Activated T-cell treated with anti-CD3 and anti-CD28 coated beads for 24 hours (primary cell): Measurements from ENCODE around the gene TBC1D8.

Experiments
- DNase-seq: peaks from one replicate; pipeline ENCODE4 v3.0.0-alpha.2; 2020; ENCODE audit warnings: low read depth

TBC1D8 gene

DNA sequence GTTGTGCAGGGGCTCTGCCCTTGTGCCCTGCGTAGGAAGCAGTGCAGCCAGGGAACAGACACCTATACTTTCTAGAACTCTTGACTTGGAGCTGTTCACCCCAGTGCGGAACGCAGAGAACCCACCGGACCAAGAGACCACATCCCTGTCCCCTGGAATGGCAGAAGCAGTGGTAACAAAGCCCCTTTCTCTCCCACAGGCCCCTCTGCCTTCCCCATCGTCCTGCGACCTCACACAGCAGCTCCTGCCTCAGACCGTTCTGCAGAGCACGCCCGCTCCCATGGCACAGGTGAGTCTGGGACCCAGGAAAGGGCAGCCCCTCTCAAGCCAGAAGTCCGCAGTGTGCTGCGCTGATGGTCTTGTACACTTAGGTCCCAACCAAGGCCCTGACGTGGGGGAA, 173.7 kb downstream of the TBC1D8 start:
- no peak for DNase-seq

GRCh38 chr2:100976645-100977391, 174.4 kb downstream of the TBC1D8 start:
- DNase-seq: no peak

DNA sequence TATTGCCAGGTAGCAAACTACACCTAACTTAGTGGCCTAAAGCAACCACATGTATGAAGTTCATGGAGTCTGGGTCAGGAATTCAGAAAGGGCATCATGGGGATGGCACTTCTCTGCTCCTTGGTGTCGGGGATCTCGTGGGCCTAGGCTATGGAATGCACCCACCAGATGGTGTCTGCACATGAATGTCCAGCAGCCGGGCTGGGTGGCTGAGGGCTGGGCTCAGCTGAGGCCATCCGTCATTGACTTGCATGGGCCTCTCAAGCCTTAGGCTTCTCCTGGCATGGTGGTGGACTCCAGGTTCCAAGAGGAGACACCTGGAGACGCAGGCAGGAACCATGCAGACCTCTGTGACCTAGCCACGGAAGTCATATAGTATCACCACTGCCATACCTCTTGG, 175.1 kb downstream of the TBC1D8 start:
- no peak for DNase-seq

DNA sequence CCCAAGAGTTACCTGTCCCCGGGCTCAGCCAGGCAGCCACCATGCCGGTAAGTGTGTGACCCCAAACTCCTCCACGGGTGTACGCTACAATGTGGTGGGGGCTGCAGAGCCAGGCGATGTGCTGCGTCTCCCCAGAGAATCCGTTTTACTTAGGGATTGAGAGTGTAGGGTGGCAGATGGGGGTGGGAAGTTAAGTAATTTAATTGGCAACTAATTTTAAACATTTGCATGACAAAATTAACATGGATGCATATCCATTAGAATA, 175.7 kb downstream of the TBC1D8 start:
- no peak for DNase-seq

DNA sequence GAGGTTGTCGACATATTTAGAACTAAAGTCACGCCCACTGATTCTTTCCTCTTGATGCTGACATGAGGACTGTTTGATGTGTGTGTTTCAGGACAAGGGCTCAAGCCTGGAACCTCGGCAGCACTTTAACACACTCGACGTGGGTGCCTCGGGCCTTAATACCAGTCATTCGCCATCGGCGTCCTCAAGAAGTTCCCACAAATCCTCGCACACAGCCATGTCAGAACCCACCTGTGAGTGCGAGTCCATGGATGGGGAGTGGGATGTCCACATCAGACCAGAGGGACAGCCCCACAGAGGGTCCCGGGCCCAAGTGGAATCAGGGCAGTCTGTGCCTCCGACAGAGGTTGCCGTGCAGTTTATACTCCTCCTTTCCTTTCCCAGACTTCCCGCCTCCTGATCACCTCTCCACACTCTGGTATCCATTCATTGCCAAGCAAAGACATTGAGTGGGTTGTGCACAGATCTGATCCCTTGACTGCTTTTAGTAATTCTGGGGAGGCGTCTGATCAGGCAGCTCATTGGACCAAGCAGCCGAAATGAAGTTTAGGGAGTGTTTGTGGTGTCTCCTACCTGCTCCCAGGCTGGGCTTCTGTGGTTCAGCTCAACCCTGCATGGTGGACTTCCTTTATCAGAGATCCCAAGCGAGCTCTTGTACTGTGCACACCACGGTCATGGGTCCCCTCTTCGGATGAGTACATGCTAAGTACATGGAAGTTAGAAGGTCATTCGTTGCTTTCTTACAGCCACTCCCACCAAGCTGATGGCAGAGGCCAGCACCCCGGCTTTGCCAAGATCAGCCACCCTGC, 176.3 kb downstream of the TBC1D8 start:
- DNase-seq: no peak

GRCh38 chr2:100972452-100972851, 178.7 kb downstream of the TBC1D8 start:
- DNase-seq: no peak

DNA sequence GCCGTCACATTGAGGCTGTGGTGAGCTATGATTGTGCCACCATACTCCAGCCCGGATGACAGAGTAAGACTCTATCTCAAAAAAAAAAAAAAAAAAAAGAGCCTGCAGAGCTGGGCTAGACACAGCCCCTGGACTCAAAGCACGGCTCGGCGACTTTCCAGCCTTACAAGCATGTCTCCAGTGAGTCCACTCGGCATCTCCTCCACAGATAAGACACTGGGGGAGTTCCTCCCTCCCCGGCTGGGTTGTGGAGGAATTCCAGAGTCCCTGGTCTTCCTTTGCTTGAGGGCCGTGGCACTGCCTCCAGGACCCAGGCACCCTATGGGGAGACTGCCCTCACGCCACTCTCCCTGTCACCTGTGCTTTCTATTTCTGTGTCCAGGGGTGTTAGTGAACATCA, 180.0 kb downstream of the TBC1D8 start:
- DNase-seq: no peak

- DNase-seq: no peak
Observed at GRCh38 chr2:100969998-100970397, 181.2 kb downstream of the TBC1D8 start.

DNA sequence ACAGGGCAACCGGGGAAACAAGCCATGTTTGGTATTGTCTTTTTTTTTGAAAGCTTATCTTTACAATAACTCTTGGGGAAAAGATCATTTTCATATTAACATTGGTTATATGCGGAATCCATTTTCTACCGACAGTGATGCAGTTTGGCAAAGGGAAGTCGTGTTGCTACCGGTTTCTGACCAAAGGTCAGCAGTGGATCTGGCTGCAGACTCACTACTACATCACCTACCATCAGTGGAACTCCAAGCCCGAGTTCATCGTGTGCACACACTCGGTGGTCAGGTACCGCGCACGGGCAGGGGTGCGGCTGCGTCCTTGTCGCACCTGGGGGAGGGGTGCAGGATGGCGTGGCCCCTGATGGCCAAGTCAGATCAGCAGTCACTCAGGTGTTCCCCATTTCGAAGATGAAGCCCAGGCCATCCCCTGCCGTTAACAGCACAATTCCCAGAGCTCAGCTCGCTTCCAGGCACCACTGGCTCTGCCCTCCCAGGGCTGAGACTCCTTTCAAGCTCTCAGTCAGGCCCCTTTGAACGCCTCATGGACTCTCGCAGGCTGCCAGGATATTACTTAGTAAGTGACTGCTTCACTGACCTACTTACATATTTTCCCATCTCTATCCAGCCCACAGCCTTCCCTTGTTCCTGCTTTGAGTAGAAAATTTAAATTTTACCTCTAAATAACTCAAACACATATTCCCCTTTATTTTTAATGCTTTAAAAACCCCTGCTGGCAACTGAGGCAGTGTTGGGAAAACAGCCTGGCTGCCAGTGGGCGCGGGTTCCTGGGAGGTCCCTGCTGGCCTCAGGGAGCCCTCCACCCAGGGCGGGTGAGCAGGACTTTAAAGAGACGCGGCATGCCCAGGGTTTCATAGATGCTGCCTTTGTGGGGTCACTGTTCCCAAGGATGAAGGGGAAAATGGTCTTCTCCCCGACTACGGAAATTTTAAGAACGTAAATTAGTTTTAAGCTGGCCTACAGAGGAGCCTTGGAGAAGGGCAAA, 182.7 kb downstream of the TBC1D8 start:
- no peak for DNase-seq

GRCh38 chr2:100967716-100968115, 183.5 kb downstream of the TBC1D8 start:
- no peak for DNase-seq

- DNase-seq: no peak
Observed at GRCh38 chr2:100965596-100965995, 185.6 kb downstream of the TBC1D8 start.

DNA sequence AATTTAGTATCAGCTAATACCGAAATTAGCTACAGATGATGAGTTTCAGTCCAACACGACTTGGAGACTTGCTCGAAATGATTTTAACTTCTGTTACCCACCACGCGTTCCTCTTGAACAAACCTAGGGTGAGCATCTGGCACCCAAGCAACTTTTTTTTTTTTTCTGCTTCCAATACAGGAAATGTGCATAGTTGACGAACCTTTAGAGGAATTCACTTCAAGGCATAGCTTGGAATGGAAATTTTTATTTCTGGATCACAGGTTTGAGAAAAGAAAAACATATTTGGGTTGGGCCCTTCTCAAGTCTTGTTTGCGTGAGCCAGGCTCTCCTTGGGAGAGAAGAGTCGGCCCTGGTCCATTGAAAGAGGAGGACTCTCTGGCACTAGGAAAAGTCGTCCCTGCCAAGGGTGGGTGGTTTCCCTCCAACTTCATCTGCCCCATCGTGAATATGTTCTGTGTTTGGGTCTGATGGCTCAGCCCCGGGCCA, 186.5 kb downstream of the TBC1D8 start:
- DNase-seq: no peak

DNA sequence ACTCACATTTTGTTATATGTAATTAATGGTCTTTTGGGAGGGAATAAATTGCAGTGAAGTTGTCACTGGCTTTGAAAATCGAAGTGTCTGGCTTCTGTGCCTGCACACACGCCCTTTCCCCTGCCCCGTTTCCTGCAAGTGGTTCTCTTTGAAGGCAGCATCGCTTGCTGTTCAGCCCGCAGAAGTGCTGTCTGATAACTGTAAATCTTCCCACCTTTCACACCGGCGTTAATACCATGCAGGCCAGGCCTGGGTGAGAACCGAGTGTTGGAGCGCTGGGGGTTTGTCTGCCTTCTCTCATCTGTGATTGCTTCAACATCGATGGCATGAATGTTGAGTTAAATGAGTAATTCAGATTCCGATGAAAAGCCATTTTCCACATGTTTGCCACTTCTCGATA, 187.0 kb downstream of the TBC1D8 start:
- no peak for DNase-seq

GRCh38 chr2:100963026-100963375, 188.2 kb downstream of the TBC1D8 start:
- DNase-seq: no peak

- DNase-seq: no peak
Observed at GRCh38 chr2:100962366-100963025, 188.7 kb downstream of the TBC1D8 start.

GRCh38 chr2:100960688-100961087, 190.5 kb downstream of the TBC1D8 start:
- DNase-seq: no peak

GRCh38 chr2:100959225-100959880, 191.8 kb downstream of the TBC1D8 start:
- no peak for DNase-seq

- no peak for DNase-seq
Observed at GRCh38 chr2:100957996-100958653, 193.1 kb downstream of the TBC1D8 start.
